HG03460 (cell line): ENCODE data around the gene PLA2G3.

Source experiments
- ATAC-seq: cut with Tn5 transposase; IDR thresholded peaks from one replicate; pipeline ENCODE4 v1.9.1; 2021; ENCODE audit not compliant: unreplicated experiment

PLA2G3 gene

GRCh38 chr22:31148953-31149627 is 8.8 kb upstream of the PLA2G3 start:
- no peak for ATAC-seq

- no peak for ATAC-seq
Observed at GRCh38 chr22:31148488-31148887, 8.2 kb upstream of the PLA2G3 start.

- no peak for ATAC-seq
Observed at GRCh38 chr22:31144223-31144622, 3.9 kb upstream of the PLA2G3 start.

GRCh38 chr22:31143537-31143936 is 3.2 kb upstream of the PLA2G3 start:
- no peak for ATAC-seq

- ATAC-seq = no peak
Observed at GRCh38 chr22:31143038-31143437, 2.7 kb upstream of the PLA2G3 start.

- ATAC-seq = no peak
Observed at GRCh38 chr22:31142285-31142684, 2.0 kb upstream of the PLA2G3 start.

- ATAC-seq = no peak
Observed at GRCh38 chr22:31141551-31141950, 1.2 kb upstream of the PLA2G3 start.

GRCh38 chr22:31140746-31141145 is 438 bp upstream of the PLA2G3 start:
- ATAC-seq = no peak

GRCh38 chr22:31139066-31139465 is 1.2 kb downstream of the PLA2G3 start:
- no peak for ATAC-seq

- ATAC-seq = no peak
Observed at GRCh38 chr22:31138126-31138525, 2.2 kb downstream of the PLA2G3 start.

- ATAC-seq = no peak
Observed at GRCh38 chr22:31137721-31138120, 2.6 kb downstream of the PLA2G3 start.

- ATAC-seq = no peak
Observed at GRCh38 chr22:31136711-31137110, 3.6 kb downstream of the PLA2G3 start.

GRCh38 chr22:31136155-31136554 is 4.2 kb downstream of the PLA2G3 start:
- no peak for ATAC-seq

- ATAC-seq = no peak
Observed at GRCh38 chr22:31135706-31136105, 4.6 kb downstream of the PLA2G3 start.

- no peak for ATAC-seq
Observed at GRCh38 chr22:31134688-31135087, 5.6 kb downstream of the PLA2G3 start.

- ATAC-seq = no peak
Observed at GRCh38 chr22:31133911-31134310, 6.4 kb downstream of the PLA2G3 start.

- no peak for ATAC-seq
Observed at GRCh38 chr22:31130873-31131272, 9.4 kb downstream of the PLA2G3 start.

- ATAC-seq = no peak
Observed at GRCh38 chr22:31128156-31128555, 12.2 kb downstream of the PLA2G3 start.

- no peak for ATAC-seq
Observed at GRCh38 chr22:31127181-31127772, 13.0 kb downstream of the PLA2G3 start.

- ATAC-seq = no peak
Observed at GRCh38 chr22:31126869-31127175, 13.5 kb downstream of the PLA2G3 start.

GRCh38 chr22:31126128-31126868 is 14.0 kb downstream of the PLA2G3 start:
- ATAC-seq = no peak

- ATAC-seq = no peak
Observed at GRCh38 chr22:31125521-31126117, 14.7 kb downstream of the PLA2G3 start.
